Measurements from ENCODE around the gene STXBP3.
"Not testable (repeated sequence)": the region's sequence is repeated elsewhere in the genome, so short reads cannot be mapped to it uniquely, and the experiment has no call there.

STXBP3 gene

DNA sequence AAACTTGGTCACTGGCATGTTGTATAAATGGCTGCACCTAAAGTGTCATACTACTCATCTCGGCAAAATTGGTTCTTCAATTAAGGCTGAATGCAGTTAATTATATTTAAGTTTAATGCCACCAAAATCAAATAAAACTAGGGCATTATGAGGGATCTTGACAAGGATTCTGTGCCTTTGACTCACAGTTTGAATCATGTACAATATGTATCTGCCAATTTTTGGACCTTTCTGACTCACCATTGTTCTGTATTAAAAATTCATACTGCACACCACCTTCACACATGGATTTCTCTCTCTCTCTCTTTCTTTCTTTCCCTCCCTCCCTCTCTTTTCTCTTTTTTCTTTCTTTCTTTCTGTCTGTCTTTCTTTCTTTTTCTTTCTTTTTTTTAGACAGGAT lies 14.1 kb upstream of the STXBP3 start:
- no peak for DNase-seq

DNA sequence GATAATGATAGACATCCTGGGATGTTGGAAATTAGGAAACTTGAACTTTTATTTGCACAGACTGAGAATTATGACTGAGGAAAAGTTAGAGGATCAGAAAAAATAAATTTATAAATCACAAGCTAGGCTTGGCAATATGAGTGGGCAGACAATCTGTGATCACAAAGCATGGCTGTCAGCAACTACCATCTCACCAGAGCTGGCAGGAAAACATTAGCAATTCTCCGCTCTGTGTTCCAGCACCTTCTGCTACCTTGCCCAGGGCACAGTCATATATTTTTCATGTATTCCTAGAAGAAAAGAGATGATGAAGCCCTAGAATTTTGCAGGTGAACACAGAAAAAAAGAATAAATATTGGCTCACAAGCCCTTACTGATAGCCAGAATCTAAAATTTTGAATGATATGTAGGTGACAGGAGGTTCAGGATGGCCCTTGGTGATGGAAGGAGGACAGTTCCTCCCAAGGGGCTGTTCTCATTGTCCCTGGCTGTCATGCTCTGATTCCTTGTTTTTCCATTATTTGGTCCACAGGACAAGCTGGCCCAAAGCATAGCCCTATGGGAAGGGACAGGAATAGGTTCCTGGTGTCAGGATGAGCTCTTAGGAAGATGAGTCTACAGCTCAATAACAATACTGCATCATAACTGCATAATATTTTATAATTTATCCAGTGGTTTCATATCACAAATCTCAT lies 12.2 kb upstream of the STXBP3 start:
- DNase-seq = no peak

DNA sequence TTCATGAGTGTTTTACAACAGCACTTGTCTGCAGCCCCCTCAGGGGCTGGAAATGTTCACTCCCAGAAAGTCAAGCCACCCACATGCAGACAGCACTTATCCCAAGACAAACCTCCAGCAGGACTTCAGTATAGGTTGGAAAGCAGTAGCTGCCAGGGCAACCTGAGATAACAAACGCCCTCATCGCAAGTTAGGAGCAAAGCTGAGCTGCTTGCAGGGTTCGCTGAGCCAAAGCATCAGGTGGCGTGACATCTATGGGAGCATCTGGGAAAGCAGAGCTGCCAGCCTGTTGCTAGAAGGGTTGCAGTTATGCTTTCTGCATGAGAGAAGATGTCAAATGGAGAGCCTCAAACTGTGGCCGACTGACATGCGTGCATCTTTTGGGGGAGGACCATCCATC lies 4.2 kb upstream of the STXBP3 start:
- no peak for DNase-seq

DNA sequence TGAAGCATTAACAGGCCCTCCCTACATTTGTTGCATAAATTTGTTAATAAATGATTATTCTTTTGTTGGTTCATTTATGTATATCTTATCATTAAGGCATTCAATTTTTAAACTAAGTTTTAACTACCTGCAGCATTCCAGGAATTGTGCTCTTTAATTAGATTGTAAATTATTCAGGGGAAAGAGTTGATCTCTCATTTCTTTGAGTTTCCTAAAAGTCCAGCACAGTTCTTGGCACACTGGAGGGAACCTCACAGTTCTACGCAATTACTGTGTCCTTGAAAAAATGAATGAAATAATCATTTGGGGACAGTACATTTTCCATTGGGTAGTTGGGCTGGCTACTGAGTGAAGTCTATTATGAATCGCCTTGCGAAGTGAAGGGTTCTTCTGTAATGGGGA lies 493 bp upstream of the STXBP3 start:
- DNase-seq = no peak

DNA sequence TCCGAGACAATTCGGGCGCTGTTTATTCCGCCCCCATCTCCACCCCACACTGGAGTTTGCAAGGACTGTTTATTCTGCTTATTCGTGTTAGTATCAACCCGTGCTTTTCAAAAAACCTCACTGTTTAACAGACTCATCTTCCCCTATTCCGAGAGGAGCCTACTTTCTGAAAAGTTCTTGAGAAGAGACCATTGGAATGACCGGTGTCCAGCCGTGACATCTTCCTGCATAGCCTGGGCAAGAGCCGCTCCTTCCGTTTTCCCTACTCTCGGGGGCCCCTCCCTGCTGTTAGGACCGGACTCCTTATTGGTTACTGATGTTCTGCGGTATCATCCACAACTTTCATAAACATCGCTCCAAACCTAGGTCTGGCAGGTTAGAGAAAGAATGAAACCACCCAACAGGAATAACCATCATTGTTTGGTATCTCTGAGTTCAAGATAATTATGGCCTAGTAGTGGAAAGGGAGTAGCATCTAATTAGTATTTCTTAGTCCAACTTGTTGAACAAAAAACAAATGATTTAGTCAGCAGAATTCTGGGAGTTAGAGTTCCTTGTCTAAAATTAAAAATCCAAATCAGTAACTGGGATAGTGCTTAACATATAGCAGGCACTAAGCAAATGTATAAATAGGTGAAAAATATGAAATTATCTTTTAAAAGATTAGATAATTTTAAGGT lies 837 bp downstream of the STXBP3 start:
- peak; percentile 64 for DNase-seq

DNA sequence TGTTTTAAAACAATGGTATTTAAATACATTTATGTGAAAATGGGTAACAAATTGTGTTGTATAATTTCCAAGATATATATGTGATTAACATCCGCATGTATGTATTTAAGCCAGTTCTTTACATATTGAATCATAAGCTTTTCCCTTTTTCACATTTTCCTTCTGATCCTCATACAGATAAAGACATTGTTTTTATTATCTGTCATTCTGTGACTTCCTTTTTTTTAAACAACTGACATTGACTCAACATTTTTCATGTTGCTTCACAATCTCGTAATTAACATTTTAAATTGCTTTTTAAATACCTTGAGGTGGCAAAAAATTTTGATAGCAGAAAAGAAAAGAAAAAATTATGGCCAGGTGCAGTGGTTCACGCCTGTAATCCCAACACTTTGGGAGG lies 1.4 kb downstream of the STXBP3 start:
- DNase-seq = no peak

DNA sequence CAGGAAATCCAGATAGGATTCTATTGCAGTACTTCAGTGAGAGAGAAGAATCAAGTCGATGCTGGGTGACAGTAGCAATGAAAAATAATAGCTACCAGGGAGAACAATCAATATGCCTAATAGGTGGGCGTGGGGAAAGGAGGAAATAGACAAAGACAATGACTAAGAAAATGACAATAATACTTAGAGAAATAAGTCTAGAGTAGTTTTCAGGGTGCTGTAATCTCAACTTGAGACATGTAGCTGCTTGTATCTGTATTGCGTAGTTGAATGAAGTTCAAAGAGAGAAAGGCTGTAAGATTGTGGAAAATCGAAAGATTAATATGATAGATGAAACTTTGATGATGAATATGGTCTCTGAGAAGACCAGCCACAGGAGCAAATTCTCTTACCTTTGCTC lies 2.6 kb downstream of the STXBP3 start:
- DNase-seq = no peak

DNA sequence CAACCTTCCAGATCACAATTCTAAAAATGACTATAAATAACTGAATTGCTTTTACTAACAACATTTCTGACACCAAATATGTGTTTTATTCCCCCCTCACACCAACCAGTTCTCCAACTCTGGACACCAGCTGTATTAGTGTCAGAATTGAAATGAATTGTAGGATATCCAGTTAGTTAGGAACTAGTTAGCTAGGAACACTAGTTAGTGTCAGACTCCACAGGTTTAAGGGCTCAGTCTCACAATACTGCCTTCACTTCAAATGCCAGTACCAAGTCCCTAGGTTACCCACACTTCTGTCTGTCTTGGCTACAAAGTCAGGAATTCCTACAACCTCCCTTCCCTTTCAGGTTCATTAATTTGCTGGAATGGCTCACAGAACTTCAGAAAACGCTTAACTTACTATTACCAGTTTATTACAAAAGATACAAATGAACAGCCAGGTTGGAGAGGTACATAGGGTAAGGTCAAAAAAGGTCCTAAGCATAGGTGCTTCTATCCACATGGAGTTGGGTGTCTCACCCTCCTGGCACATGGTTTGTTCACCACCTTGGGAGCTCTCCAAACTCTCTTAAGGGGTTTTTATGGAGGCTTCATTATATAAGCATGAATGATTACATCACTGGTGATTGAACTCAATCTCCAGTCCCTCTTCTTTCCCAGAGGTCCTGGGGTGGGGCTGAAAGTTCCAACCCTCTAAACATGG lies 4.2 kb downstream of the STXBP3 start:
- DNase-seq = no peak

DNA sequence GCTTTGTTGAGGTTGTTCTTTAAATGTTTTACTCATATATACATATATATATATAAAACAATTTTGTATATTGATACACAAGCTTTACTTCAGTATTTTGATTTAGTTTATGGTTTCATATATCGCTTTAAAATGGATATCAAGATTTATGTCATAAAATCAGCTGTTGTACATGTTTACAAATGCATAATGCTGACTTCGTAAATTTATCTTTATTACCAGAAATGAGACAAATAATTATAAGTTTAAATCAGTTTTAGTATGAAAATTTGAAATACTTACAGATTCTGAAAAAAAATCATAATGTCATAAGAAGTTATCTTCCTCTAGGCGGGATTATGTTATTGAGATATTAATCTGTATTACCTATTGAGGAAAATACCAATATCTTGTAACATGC lies 6.9 kb downstream of the STXBP3 start:
- no peak for DNase-seq

DNA sequence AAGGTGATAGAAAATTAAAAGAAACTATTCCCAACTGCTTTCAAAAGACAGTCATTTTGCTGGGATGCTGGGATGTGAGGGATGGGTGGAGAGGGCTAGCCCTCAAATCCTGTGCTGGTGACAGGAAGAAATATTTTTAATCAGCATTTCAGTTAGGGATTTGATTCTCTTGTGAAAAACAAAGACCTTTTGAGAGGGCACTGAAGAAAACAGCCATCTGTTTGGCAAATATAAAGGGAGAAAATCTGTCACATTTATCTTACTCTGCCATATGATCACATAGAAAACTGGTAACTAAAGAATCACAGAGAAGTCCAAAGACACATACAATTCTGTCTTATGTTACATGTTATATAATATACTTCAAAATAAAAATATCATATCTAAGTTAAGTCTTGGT lies 12.3 kb downstream of the STXBP3 start:
- DNase-seq = no peak

DNA sequence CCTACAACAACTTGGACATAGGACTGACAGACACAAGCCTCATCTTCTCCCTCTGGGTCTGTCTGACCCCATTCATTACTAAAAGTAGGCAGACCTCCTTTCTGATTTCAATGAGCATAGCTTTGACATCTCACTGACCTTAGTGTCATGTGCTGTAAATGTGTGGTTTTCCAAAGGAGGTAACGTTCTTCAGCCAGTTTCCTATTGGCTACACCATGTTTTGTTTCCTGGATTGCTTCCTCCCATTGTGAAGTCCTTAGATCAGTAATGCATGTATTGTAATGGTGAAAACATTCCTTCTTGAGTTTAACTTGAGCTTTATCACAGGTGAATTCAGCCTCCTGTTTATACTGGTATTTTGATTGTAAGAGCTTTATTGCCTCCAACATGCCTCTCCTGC lies 20.6 kb downstream of the STXBP3 start:
- DNase-seq = no peak

DNA sequence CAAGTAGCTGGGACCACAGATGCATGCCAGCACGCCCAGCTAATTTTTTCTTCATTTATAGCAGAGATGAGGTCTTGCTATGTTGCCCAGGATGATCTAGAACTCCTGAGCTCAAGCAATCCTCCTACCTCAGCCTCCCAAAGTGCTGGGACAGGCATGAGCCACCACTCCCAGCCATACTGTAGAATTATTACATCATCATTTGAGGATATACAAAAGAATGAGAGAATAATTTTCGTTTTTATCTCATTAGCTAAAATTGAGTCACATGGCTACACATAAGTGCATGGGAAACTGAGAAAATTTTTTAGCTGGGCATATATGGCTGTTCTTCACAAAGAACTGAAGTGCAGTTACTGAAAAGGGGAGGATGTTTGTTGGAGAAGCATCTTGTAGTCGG lies 21.2 kb downstream of the STXBP3 start:
- DNase-seq = no peak

DNA sequence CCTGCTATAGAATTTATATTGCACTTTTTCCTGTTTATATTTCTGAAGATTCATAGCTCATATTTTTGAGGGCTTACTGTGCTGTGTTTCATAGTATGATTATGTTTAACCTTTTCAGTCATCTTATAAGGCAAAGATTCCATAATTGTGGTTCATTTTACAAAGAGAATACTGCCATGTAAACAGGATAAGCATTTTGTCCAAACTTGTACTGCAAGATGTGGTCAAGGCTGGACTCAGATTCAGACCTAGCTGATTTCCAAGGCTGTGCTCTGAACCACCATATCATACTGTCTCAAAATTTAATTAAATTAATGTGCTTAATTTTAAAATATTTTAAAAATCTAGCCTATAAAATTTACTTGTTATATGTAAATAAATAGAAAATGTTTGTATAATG lies 31.4 kb downstream of the STXBP3 start:
- DNase-seq = no peak

DNA sequence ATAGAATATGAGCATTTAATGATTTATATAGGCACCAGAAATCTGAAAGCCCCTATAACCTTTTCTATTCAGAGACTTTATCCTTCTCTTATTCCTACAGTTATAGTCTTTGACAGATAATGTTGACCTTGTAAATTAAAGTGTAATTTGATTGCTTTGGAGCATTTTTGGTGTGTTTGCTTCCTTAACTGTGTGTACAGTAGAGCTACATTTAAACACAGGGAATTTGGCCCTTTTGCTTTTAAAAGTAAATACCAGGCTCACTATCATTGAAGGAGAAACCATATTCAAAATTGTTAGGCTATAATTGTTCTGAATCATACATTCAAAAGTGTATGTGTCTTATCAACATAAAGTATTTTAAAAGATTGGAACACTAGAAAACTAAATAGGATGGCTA lies 33.0 kb downstream of the STXBP3 start:
- no peak for DNase-seq

DNA sequence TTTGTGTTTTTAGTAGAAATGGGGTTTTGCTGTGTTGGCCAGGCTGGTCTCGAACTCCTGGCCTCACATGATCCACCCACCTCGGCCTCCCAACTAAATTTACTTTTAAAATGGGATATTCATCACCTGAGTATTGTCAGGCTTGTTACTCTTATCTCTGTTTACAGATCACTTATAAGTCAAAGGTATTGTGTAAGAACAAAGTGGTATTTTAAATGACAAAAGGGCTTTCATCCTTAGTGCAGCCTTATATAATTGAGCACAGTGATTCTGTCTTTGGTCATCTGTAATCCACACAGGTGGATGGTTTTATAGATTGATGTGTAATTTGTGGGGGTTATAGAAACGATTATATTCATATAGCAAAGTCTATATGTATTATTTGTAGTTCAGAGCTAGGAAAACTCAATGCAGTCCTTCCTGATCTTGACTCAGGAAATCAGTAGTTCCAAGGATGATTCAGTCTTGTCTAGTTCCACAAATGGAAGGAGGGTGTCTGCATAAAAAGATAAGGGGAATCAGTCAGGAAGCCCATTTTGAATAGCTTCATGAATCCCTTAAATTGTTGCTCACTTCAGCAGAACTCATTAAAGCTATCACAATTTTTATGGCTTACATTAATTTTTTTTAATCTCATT lies 34.6 kb downstream of the STXBP3 start:
- DNase-seq = no peak

DNA sequence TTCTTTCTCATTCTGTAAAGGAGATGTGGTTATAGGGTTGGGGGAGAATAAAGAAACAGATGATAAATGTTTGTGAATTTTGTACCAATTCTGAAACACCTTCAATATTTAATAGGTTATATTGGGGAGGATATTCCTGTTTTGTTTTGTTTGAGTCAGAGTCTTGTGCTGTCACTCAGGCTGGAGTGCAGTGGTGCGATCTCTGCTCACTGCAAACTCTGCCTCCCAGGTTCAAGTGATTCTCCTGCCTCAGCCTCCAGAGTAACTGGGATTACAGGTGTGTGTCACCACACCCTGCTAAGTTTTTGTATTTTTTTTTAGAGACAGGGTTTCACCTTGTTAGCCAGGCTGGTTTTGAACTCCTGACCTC lies 35.1 kb downstream of the STXBP3 start:
- DNase-seq = not testable (repeated sequence)

DNA sequence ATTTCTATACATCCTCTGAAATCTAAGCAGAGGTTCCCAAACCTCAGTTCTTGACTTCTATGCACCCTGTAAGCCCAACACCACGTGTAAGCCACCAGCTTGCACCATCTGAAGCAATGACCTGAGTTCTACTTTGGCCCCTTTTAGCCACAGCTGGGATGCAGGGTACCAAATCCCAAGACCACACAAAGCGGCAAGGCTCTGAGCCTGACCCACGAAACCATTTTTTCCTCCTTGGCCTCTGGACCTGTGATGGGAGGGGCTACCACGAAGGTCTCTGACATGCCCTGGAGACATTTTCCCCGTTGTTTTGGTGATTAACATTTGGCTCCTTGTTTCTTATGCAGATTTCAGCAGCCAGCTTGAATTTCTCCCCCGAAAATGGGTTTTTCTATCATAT lies 38.8 kb downstream of the STXBP3 start:
- DNase-seq = no peak

DNA sequence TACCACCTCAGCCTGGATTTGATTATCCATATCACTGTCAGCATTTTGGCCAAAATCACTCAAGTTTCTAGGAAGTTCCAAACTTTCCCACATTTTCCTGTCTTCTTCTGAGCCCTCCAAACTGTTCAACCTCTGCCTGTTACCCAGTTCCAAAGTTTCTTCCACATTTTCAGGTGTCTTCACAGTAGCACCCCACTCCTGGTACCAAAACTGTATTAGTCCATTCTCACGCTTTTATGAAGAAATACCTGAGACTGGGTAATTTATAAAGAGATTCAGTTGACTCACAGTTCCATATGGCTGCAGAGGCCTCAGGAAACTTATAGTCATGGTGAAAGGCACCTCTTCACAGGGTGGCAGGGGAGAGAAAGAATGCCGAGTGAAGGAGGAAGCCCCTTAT lies 39.4 kb downstream of the STXBP3 start:
- no peak for DNase-seq

DNA sequence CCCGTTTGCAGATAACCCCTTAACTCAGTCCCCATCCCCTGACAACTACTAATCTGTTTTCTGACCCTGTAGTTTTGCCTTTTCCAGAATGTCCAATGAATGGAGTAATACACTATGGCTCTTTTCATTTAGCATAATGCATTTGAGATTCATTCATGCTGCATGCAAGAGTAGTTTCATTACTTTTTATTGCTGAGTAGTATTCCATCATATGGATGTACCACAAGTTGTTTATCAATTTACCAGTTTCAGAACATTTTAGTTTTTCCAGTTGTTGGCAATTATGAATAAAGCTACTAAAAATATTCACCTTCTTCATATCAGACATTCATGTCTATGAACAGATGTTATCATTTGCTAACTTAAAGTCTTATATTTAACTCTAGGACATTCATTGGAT lies 45.3 kb downstream of the STXBP3 start:
- no peak for DNase-seq

DNA sequence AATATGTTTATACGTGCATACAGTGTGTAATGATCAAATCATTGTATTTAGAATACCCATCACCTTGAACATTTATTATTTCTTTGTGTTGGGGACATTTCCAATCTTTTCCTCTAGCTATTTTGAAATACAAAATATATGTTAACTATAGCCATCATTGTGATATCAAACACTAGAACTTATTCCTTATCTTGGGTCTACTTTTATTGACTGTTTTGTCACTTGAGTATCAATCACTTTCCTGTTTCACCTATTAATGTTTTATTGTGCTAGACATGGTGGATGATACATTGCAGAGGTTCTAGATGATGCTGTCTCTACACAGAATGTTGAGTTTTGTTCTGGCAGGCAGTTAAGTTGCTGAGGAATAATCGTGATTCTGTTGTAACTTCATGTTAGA lies 45.9 kb downstream of the STXBP3 start:
- DNase-seq = no peak

DNA sequence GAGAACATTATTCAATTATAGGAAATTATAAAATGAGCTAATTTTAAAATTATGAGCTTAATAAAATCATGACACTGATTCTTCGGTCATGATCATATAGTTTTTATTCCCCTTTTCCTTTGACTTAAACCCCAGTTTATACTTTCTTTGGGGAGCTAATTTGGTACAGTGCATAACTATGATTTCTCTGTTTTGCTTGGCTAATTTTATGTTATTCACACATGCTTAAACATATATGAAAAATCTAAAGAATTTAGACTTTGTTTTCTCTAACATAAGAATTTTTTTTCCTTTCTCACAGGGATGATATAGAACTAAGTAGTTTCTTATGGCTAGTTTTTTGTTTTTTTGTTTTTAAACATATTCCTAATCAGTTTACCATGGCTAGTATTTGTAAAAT lies 52.5 kb downstream of the STXBP3 start:
- DNase-seq = no peak

DNA sequence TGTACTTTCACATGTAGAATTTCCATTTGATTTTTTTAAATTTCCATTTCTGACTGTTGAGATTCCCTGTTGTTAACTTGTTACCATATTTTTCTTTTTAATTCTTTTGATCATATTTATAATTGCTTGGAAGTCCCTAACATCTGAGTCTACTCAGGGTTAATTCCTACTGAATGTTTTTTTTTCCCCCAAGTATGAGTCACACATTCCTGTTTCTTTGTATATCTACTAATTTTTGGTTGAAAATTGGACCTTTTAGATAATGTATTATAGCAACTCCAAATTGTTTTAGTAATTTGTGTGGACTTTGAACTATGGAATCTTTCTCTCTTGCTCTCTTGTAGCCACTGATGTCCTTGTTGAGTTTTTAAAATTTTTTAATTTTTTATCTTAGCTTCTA lies 54.6 kb downstream of the STXBP3 start:
- DNase-seq = no peak

DNA sequence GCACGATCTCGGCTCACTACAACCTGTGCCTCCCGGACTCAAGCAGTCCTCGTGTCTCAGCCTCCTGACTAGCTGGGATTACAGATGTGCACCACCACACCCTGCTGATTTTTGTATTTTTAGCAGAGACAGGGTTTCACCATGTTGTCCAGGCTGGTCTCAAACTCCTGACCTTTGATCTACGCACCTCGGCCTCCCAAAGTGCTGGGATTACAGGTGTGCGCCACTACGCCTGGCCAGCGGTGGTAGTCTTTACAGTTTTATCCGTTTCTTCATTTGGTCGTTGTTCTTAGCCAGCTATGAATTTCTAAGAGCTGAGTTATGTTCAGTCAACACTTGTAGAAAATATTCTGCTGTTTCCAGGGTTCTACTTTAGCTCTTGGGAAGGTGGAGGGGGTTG lies 57.1 kb downstream of the STXBP3 start:
- no peak for DNase-seq

DNA sequence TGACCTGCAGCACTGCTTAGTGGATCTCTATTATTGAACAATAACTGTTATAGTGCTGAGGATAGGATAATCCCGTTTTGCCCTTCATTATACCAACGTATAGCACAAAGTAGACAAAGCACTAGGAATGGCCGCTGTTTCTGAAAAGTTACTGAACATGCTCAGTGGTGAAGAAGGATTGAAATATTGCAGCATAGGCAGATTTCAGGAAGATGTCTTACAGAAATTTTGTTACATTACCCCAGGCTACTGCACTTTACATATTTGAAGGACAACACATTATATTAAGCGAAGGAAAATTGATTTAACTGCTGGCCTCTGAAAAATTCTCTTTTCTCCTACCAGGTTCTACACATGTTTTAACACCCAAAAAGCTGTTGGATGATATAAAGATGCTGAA lies 62.0 kb downstream of the STXBP3 start:
- no peak for DNase-seq

Measured in SHP77 treated with DMSO at 0.1 percent for 48 hours (cell line).